BE2C (cell line): Measurements from ENCODE around the gene ZDHHC19.
"Not testable (repeated sequence)": the region's sequence is repeated elsewhere in the genome, so short reads cannot be mapped to it uniquely, and the experiment has no call there.

Source experiments
- DNase-seq: peaks from one replicate; pipeline ENCODE4 v3.0.0-alpha.2; 2020
- H3K27me3 ChIP-seq: fragments of 250-450 bp; sonication (Bioruptor Pico); 2 replicates; pipeline ENCODE4 v1.5.1; 2020; ENCODE audit warnings: mild to moderate bottlenecking
- H3K36me3 ChIP-seq: fragments of 250-450 bp; sonication (Bioruptor Pico); 2 replicates; pipeline ENCODE4 v1.5.1; 2020; ENCODE audit warnings: mild to moderate bottlenecking
- H3K4me1 ChIP-seq: fragments of 250-450 bp; sonication (Bioruptor Pico); 2 replicates; pipeline ENCODE4 v1.5.1; 2020
- H3K4me3 ChIP-seq: 2 replicates; pipeline ENCODE4 v1.5.1; 2011; ENCODE audit warnings: low read depth, low read length
- H3K9me3 ChIP-seq: fragments of 250-450 bp; sonication (Bioruptor Pico); 2 replicates; pipeline ENCODE4 v1.5.1; 2020
- TF ChIP-seq, protein P1 (sequence below): IDR thresholded peaks from 2 replicates; pipeline ENCODE4 v1.5.1; 2012; ENCODE audit warnings: mild to moderate bottlenecking, low read depth, low read length

ZDHHC19 gene

DNA sequence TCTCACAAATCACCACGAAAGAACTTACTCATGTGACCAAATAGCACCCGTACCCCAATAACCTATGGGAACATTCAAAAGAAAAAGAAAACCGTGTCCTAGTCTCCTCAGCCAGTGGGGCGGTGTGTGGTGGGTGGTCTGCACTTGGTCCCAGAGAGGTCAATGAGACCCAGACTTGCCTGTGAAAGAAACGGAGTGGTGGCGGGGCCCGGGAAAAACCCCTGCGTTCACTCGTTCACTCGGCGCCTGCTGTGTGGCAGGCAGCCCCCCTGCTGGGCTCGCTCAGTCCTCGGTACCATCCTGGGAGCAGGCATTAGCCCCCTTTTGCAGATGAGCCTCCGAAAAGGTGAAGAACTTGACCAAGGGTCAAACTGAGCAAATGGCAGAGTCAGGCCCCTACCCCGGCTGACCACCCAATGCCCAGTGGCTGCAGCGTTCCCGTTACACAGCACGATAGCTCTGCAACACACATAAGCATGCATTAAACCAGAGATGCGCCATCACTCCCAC is 36.0 kb downstream of the ZDHHC19 start:
- no peak for DNase-seq
- Histone ChIP-seq H3K4me3 (no peak overlapping the region), H3K27me3 (no peaks in the 10 kb centered on the region), H3K9me3 (no peaks in the 10 kb centered on the region), H3K4me1 (no peaks in the 10 kb centered on the region), H3K36me3 (no peaks in the 10 kb centered on the region)
- TF ChIP-seq, protein P1, sequence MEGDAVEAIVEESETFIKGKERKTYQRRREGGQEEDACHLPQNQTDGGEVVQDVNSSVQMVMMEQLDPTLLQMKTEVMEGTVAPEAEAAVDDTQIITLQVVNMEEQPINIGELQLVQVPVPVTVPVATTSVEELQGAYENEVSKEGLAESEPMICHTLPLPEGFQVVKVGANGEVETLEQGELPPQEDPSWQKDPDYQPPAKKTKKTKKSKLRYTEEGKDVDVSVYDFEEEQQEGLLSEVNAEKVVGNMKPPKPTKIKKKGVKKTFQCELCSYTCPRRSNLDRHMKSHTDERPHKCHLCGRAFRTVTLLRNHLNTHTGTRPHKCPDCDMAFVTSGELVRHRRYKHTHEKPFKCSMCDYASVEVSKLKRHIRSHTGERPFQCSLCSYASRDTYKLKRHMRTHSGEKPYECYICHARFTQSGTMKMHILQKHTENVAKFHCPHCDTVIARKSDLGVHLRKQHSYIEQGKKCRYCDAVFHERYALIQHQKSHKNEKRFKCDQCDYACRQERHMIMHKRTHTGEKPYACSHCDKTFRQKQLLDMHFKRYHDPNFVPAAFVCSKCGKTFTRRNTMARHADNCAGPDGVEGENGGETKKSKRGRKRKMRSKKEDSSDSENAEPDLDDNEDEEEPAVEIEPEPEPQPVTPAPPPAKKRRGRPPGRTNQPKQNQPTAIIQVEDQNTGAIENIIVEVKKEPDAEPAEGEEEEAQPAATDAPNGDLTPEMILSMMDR = no peak

DNA sequence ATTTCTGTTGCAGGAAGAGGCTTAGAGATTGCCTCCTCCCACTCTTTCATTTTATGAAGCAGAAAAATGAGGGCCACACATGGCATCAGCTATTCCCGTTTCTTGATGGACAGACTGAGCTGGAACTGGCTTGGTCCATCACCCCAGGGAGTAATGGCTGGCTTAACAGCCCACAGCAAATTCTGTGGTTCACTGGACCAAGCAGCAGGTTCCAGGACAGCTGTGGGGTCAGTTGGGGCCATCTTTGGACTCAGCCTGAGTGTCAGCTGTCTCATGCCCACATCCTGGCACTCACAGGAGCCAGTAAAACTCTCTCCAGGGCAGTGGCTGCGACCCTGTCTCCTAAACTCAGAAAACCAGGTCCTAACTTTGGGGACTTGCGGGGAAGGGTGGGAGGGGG is 36.5 kb downstream of the ZDHHC19 start:
- Histone ChIP-seq H3K27me3 (no peaks in the 10 kb centered on the region), H3K4me1 (no peaks in the 10 kb centered on the region), H3K4me3 (no peak overlapping the region), H3K9me3 (no peaks in the 10 kb centered on the region), H3K36me3 (no peaks in the 10 kb centered on the region)
- TF ChIP-seq, protein P1 = no peak
- no peak for DNase-seq

- H3K9me3 ChIP-seq, H3K27me3 ChIP-seq, DNase-seq, H3K36me3 ChIP-seq, H3K4me3 ChIP-seq, H3K4me1 ChIP-seq: not testable (repeated sequence)
Observed at GRCh38 chr3:196170296-196170695, 40.9 kb downstream of the ZDHHC19 start.

- no peak for DNase-seq
Observed at GRCh38 chr3:196169836-196170240, 41.4 kb downstream of the ZDHHC19 start.

DNA sequence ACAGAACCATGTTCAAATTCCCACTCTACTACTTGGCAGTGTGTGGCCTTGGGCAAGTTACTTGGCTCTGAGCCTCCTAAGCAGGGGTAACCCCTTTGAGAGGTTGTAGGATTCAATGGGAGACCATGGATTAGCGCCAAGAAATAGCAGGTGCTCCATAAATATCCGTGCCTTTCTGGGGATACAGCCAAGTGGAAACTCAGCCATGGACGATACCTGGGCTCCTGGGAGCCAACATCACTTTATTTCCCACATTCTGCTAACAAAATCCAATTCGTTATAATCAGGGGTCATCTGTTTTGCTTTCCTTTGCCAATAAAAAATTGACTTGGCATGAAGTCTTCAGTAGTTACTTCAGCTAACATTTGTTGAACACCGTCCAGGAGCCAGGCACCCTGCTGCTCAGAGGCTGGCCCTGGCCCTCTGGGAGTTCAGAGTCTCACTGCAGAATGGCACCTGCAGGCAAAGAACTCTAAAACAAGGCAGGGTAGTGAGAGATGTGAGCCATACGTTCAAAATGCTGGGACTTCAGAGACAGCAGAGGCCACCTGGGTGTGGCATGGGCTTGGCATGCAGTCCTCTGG is 42.3 kb downstream of the ZDHHC19 start:
- TF ChIP-seq, protein P1 = no peak
- Histone ChIP-seq H3K27me3 (no peaks in the 10 kb centered on the region), H3K9me3 (no peaks in the 10 kb centered on the region), H3K4me1 (peaks cover 3% of the 10 kb centered on the region), H3K36me3 (no peaks in the 10 kb centered on the region), H3K4me3 (no peak overlapping the region)
- DNase-seq = peak; percentile 44

More at GRCh38 chr3:196169836-196170240, 41.4 kb downstream of the ZDHHC19 start:
- H3K36me3 ChIP-seq = no peaks in the 10 kb centered on the region
- TF ChIP-seq, protein P1 = no peak
- no peak overlapping the region for H3K4me3 ChIP-seq
- H3K4me1 ChIP-seq = no peaks in the 10 kb centered on the region; the same call in 1 of the 2 replicates
- no peaks in the 10 kb centered on the region for H3K27me3 ChIP-seq
- no peaks in the 10 kb centered on the region for H3K9me3 ChIP-seq

GRCh38 chr3:196166741-196167140 is 44.5 kb downstream of the ZDHHC19 start:
- no peaks in the 10 kb centered on the region for H3K9me3 ChIP-seq
- H3K36me3 ChIP-seq = no peaks in the 10 kb centered on the region
- TF ChIP-seq, protein P1 = no peak
- H3K4me1 ChIP-seq = peaks cover 3% of the 10 kb centered on the region
- no peak for DNase-seq
- H3K4me3 ChIP-seq = no peak overlapping the region
- no peaks in the 10 kb centered on the region for H3K27me3 ChIP-seq
